Activated effector memory CD4-positive, alpha-beta T cell treated with anti-CD3 and anti-CD28 coated beads, Interleukin-2, amount 50 U/mL, for 16 hours (primary cell): ENCODE results near the gene DOK4.
A peak's percentile ranks its signal among the peaks of the same experiment; 100 is the strongest.

Experiments
- DNase-seq: peaks from one replicate; pipeline ENCODE4 v3.0.0-alpha.2; 2020

Gene DOK4

GRCh38 chr16:57485916-57486857 lies at the start of gene DOK4:
Gene DOK4, minus strand, starts transcription at chr16:57486493. Its CDS starts 6,986 bp downstream, at chr16:57479507.
- DNase-seq, result peak; percentile 93

GRCh38 chr16:57535680-57536305 lies 49.5 kb upstream of the DOK4 start:
- DNase-seq, result peak; percentile 98

GRCh38 chr16:57534881-57535658 lies 48.8 kb upstream of the DOK4 start:
- DNase-seq, result no peak

GRCh38 chr16:57534337-57534880 lies 48.1 kb upstream of the DOK4 start:
- no peak for DNase-seq

- no peak for DNase-seq
These were observed 47.4 kb upstream of the DOK4 start for GRCh38 chr16:57533431-57534336.

GRCh38 chr16:57532266-57532625 lies 46.0 kb upstream of the DOK4 start:
- peak; percentile 63 for DNase-seq

GRCh38 chr16:57531635-57532265 lies 45.5 kb upstream of the DOK4 start:
- DNase-seq, result peak; percentile 51

- DNase-seq, result peak; percentile 46
These were observed 44.9 kb upstream of the DOK4 start for GRCh38 chr16:57531253-57531575.

GRCh38 chr16:57530522-57531252 lies 44.4 kb upstream of the DOK4 start:
- no peak for DNase-seq

- DNase-seq, result peak; percentile 87
These were observed 43.8 kb upstream of the DOK4 start for GRCh38 chr16:57530104-57530521.

GRCh38 chr16:57529391-57530103 lies 43.3 kb upstream of the DOK4 start:
- no peak for DNase-seq

GRCh38 chr16:57528499-57529390 lies 42.5 kb upstream of the DOK4 start:
- peak; percentile 62 for DNase-seq

- DNase-seq, result no peak
These were observed 41.5 kb upstream of the DOK4 start for GRCh38 chr16:57527610-57528360.

GRCh38 chr16:57527027-57527426 lies 40.7 kb upstream of the DOK4 start:
- no peak for DNase-seq

- DNase-seq, result no peak
These were observed 40.2 kb upstream of the DOK4 start for GRCh38 chr16:57526498-57526897.

- no peak for DNase-seq
These were observed 39.5 kb upstream of the DOK4 start for GRCh38 chr16:57525761-57526160.

- DNase-seq, result no peak
These were observed 36.7 kb upstream of the DOK4 start for GRCh38 chr16:57522960-57523359.

- DNase-seq, result peak; percentile 93
These were observed 33.6 kb upstream of the DOK4 start for GRCh38 chr16:57519796-57520360.
